ENCODE data around the gene NTM.

The NTM gene

GRCh38 chr11:132253469-132254264 lies 883.3 kb downstream of the NTM start:
- Histone ChIP-seq H3K4me1 (ENCODE audit: insufficient read depth, poor library complexity, severe bottlenecking) (no peaks in the 10 kb centered on the region), H3K27me3 (ENCODE audit: insufficient read depth, poor library complexity, severe bottlenecking) (no peaks in the 10 kb centered on the region), H3K4me3 (ENCODE audit: severe bottlenecking) (no peak overlapping the region), H3K9me3 (ENCODE audit: severe bottlenecking) (no peaks in the 10 kb centered on the region), H3K27ac (ENCODE audit: poor library complexity, severe bottlenecking) (no peak overlapping the region), H3K36me3 (ENCODE audit: low read depth) (no peaks in the 10 kb centered on the region)
- no peak for TF ChIP-seq CTCF (IDR thresholded peaks at IDR 0.05; ENCODE audit: poor library complexity, severe bottlenecking)
- ATAC-seq (ENCODE audit: low read depth), result no peak
- DNase-seq (ENCODE audit: low spot score), result no peak

GRCh38 chr11:132254906-132255305 lies 884.5 kb downstream of the NTM start:
- DNase-seq (ENCODE audit: low spot score) (no peak), ATAC-seq (ENCODE audit: low read depth) (no peak)
- no peak for TF ChIP-seq CTCF (IDR thresholded peaks at IDR 0.05; ENCODE audit: poor library complexity, severe bottlenecking)
- Histone ChIP-seq H3K4me1 (ENCODE audit: insufficient read depth, poor library complexity, severe bottlenecking) (no peaks in the 10 kb centered on the region), H3K4me3 (ENCODE audit: severe bottlenecking) (no peak overlapping the region), H3K36me3 (ENCODE audit: low read depth) (no peaks in the 10 kb centered on the region), H3K27ac (ENCODE audit: poor library complexity, severe bottlenecking) (no peak overlapping the region), H3K9me3 (ENCODE audit: severe bottlenecking) (no peaks in the 10 kb centered on the region), H3K27me3 (ENCODE audit: insufficient read depth, poor library complexity, severe bottlenecking) (no peaks in the 10 kb centered on the region)

GRCh38 chr11:132256528-132257279 lies 886.3 kb downstream of the NTM start:
- Histone ChIP-seq H3K36me3 (ENCODE audit: low read depth) (no peaks in the 10 kb centered on the region), H3K27me3 (ENCODE audit: insufficient read depth, poor library complexity, severe bottlenecking) (no peaks in the 10 kb centered on the region), H3K9me3 (ENCODE audit: severe bottlenecking) (no peaks in the 10 kb centered on the region), H3K27ac (ENCODE audit: poor library complexity, severe bottlenecking) (no peak overlapping the region), H3K4me1 (ENCODE audit: insufficient read depth, poor library complexity, severe bottlenecking) (no peaks in the 10 kb centered on the region), H3K4me3 (ENCODE audit: severe bottlenecking) (no peak overlapping the region)
- DNase-seq (ENCODE audit: low spot score) (no peak), ATAC-seq (ENCODE audit: low read depth) (no peak)
- no peak for TF ChIP-seq CTCF (IDR thresholded peaks at IDR 0.05; ENCODE audit: poor library complexity, severe bottlenecking)

- no peak for ATAC-seq (ENCODE audit: low read depth)
- no peaks in the 10 kb centered on the region for H3K27me3 ChIP-seq (ENCODE audit: insufficient read depth, poor library complexity, severe bottlenecking)
- H3K27ac ChIP-seq (ENCODE audit: poor library complexity, severe bottlenecking), result no peak overlapping the region
- TF ChIP-seq CTCF (IDR thresholded peaks at IDR 0.05; ENCODE audit: poor library complexity, severe bottlenecking), result no peak
- H3K4me3 ChIP-seq (ENCODE audit: severe bottlenecking), result no peak overlapping the region
- H3K4me1 ChIP-seq (ENCODE audit: insufficient read depth, poor library complexity, severe bottlenecking), result no peaks in the 10 kb centered on the region
- no peaks in the 10 kb centered on the region for H3K9me3 ChIP-seq (ENCODE audit: severe bottlenecking)
- H3K36me3 ChIP-seq (ENCODE audit: low read depth), result no peaks in the 10 kb centered on the region
- no peak for DNase-seq (ENCODE audit: low spot score)
Measured at GRCh38 chr11:132257871-132258270, 887.5 kb downstream of the NTM start.
